Stomach (tissue), 9 donors: ENCODE data around the gene CCDC178. TPM values are rescaled to one million over a fixed set of nuclear protein-coding genes. Genes with fewer than 3 reads are reported as not detected.

Experiments used
- DNase-seq, 2 donors: peaks; one replicate each; pipeline versions ENCODE4 v3.0.0 to v3.0.0-alpha.2; 2013 to 2019
- H3K27ac ChIP-seq, 5 donors: fragments of 200-600 bp in 4 of 5; sonication (generic) in 4 of 5; one replicate each; pipeline ENCODE4 v1.5.1; 2013 to 2019; ENCODE audit warnings: mild to moderate bottlenecking in 1 of 5, moderate library complexity in 1 of 5
- H3K27me3 ChIP-seq, 3 donors: fragments of 200-600 bp; sonication (generic); one replicate each; pipeline ENCODE4 v1.5.1; 2017 to 2019; ENCODE audit warnings: mixed run types in 1 of 3
- H3K36me3 ChIP-seq, 4 donors: fragments of 200-600 bp; sonication (generic); 1 replicate in 3 of 4; 2 replicates in 1 of 4; pipeline ENCODE4 v1.5.1; 2016 to 2019
- H3K4me1 ChIP-seq, 4 donors: fragments of 200-600 bp; sonication (generic); one replicate each; pipeline ENCODE4 v1.5.1; 2016 to 2019
- H3K4me3 ChIP-seq, 4 donors: fragments of 200-600 bp; sonication (generic) in 3 of 4; one replicate each; pipeline ENCODE4 v1.5.1; 2016 to 2019; ENCODE audit warnings: mild to moderate bottlenecking in 1 of 4
- H3K9me3 ChIP-seq, 4 donors: fragments of 200-600 bp; sonication (generic); one replicate each; pipeline ENCODE4 v1.5.1; 2016 to 2019
- CTCF ChIP-seq, 7 experiments: fragments of 450-650 bp in 4 of 7; fragments of 200-600 bp in 3 of 7; sonication (generic) in 3 of 7; IDR thresholded peaks; one replicate each; pipeline ENCODE4 v1.5.1; 2016 to 2019; ENCODE audit warnings: antibody characterized with exemption in 7 of 7, control low read depth in 2 of 7, mild to moderate bottlenecking in 1 of 7
- EP300 ChIP-seq: sonication (generic); formaldehyde crosslinking; IDR thresholded peaks from one replicate; pipeline ENCODE4 v1.6.1; 2017; ENCODE audit warnings: antibody characterized with exemption
- POLR2A ChIP-seq, 4 donors: fragments of 450-650 bp; IDR thresholded peaks; one replicate each; pipeline ENCODE4 v1.6.1; 2016; ENCODE audit warnings: antibody characterized with exemption in 4 of 4, control low read depth in 2 of 4, mild to moderate bottlenecking in 1 of 4, moderate library complexity in 1 of 4
- POLR2AphosphoS5 ChIP-seq, 3 donors: sonication (generic); formaldehyde crosslinking; IDR thresholded peaks; one replicate each; pipeline ENCODE4 v1.6.1; 2016; ENCODE audit warnings: antibody characterized with exemption in 3 of 3
- WGBS, 5 donors: extraction: QIAGEN DNeasy Blood & Tissue Kit in 3 of 5; methylation state at CpG; one replicate each; pipeline versions ENCODE4 v1.1.5 to v1.1.7; 2013 to 2018; 5-methylcytosine and 5-hydroxymethylcytosine counted together
- intact Hi-C: fragments of 100-400 bp; cut with DNase I; formaldehyde crosslinking; loops from one replicate; pipeline ENCODE4 v1.15.1; 2023; ENCODE audit warnings: low total_unique reads
- polyA plus RNA-seq, 3 donors: library from polyadenylated mRNA; stranded (reverse); fragments of 200-250 nt; gene quantifications; one replicate each; pipeline ENCODE4 v1.2.3, GENCODE V29; 2013
- total RNA-seq, 5 donors: library from RNA; depleted of rRNA; stranded (reverse); fragments of >200 nt; gene quantifications; one replicate each; pipeline versions ENCODE4 v1.1.0 to v1.2.3, GENCODE V29; 2014 to 2016
- donor health status: healthy with polysubstance abuse.
- donor health status: Bipolar disorder and iron deficiency.
- donor health status: healthy.

The CCDC178 gene
- total and polyA plus RNA-seq, 8 donors: 0.38 to 24.5 (median 1.8) TPM; not detected in 4

- no peaks in the 10 kb centered on the region for H3K36me3 ChIP-seq
- intact Hi-C loops: no loop called here
- H3K27me3 ChIP-seq: no peaks in the 10 kb centered on the region
- H3K27ac ChIP-seq: no peak overlapping the region
- TF ChIP-seq POLR2A (IDR thresholded peaks at IDR 0.05): no peak
- no peak for TF ChIP-seq POLR2AphosphoS5 (IDR thresholded peaks at IDR 0.05)
- no peak for TF ChIP-seq CTCF (IDR thresholded peaks at IDR 0.05)
- no peak for TF ChIP-seq EP300
- H3K4me1 ChIP-seq: no peaks in the 10 kb centered on the region
- H3K9me3 ChIP-seq: peaks cover 0 to 7% (median 3%) of the 10 kb centered on the region in 4 donors
- no peak overlapping the region for H3K4me3 ChIP-seq
- no peak for DNase-seq
- 68 to 86% (median 78%) methylated on average over 3 of the region's 3 CpGs for WGBS, 5 donors
These were observed 136.2 kb downstream of the CCDC178 start for GRCh38 chr18:33304277-33304676.

- WGBS, 5 donors: 53 to 77% (median 63%) methylated on average over 1 of the region's 1 CpG
- intact Hi-C loops: no loop called here
These were observed 149.0 kb downstream of the CCDC178 start for GRCh38 chr18:33291539-33291938.

GRCh38 chr18:33288082-33288716, 152.3 kb downstream of the CCDC178 start:
- DNase-seq: no peak
- Histone ChIP-seq H3K27ac (no peak overlapping the region), H3K4me3 (no peak overlapping the region), H3K27me3 (no peaks in the 10 kb centered on the region), H3K9me3 (no peaks in the 10 kb centered on the region), H3K4me1 (no peaks in the 10 kb centered on the region), H3K36me3 (no peaks in the 10 kb centered on the region)
- TF ChIP-seq POLR2AphosphoS5 (IDR thresholded peaks at IDR 0.05) (no peak), POLR2A (IDR thresholded peaks at IDR 0.05) (no peak)
- 90 to 94% (median 90%) methylated on average over 3 of the region's 3 CpGs for WGBS, 5 donors
- intact Hi-C loops: no loop called here

More at GRCh38 chr18:33291539-33291938, 149.0 kb downstream of the CCDC178 start:
- no peaks in the 10 kb centered on the region for H3K36me3 ChIP-seq
- H3K27me3 ChIP-seq: no peaks in the 10 kb centered on the region
- H3K4me3 ChIP-seq: no peak overlapping the region
- TF ChIP-seq POLR2AphosphoS5 (IDR thresholded peaks at IDR 0.05): no peak
- TF ChIP-seq EP300: no peak
- no peaks in the 10 kb centered on the region for H3K9me3 ChIP-seq
- H3K4me1 ChIP-seq: no peaks in the 10 kb centered on the region
- no peak for DNase-seq
- no peak overlapping the region for H3K27ac ChIP-seq

- 81 to 85% (median 83%) methylated on average over 6 of the region's 6 CpGs for WGBS, 5 donors
- Histone ChIP-seq H3K27ac (no peak overlapping the region), H3K4me1 (no peaks in the 10 kb centered on the region), H3K9me3 (no peaks in the 10 kb centered on the region), H3K27me3 (no peaks in the 10 kb centered on the region), H3K36me3 (no peaks in the 10 kb centered on the region), H3K4me3 (no peak overlapping the region)
- TF ChIP-seq EP300: no peak
- no peak for TF ChIP-seq POLR2A (IDR thresholded peaks at IDR 0.05)
- no peak for TF ChIP-seq POLR2AphosphoS5 (IDR thresholded peaks at IDR 0.05)
- no peak for TF ChIP-seq CTCF (IDR thresholded peaks at IDR 0.05)
- intact Hi-C loops: no loop called here
- no peak for DNase-seq
These were observed 157.7 kb downstream of the CCDC178 start for GRCh38 chr18:33282709-33283333.

- Histone ChIP-seq H3K4me3 (no peak overlapping the region), H3K9me3 (no peaks in the 10 kb centered on the region), H3K4me1 (no peaks in the 10 kb centered on the region), H3K27me3 (no peaks in the 10 kb centered on the region), H3K27ac (no peak overlapping the region), H3K36me3 (no peaks in the 10 kb centered on the region)
- no peak for DNase-seq
- WGBS, 5 donors: 77 to 86% (median 86%) methylated on average over 3 to 7 of the region's 7 CpGs
- TF ChIP-seq CTCF (IDR thresholded peaks at IDR 0.05) (no peak), EP300 (no peak), POLR2A (IDR thresholded peaks at IDR 0.05) (no peak), POLR2AphosphoS5 (IDR thresholded peaks at IDR 0.05) (no peak)
- intact Hi-C loops: no loop called here
These were observed 158.4 kb downstream of the CCDC178 start for GRCh38 chr18:33282142-33282541.
